GM21576 (cell line): ENCODE data around the gene EVC2.
"Not testable (repeated sequence)": the region's sequence is repeated elsewhere in the genome, so short reads cannot be mapped to it uniquely, and the experiment has no call there.

Source experiments
- ATAC-seq: cut with Tn5 transposase; IDR thresholded peaks from one replicate; pipeline ENCODE4 v1.9.1; 2021; ENCODE audit warnings: mild to moderate bottlenecking, moderate library complexity; ENCODE audit not compliant: unreplicated experiment

EVC2 gene

GRCh38 chr4:5746829-5747737 lies 38.7 kb upstream of the EVC2 start:
- ATAC-seq: no peak

- ATAC-seq: no peak
Measured at GRCh38 chr4:5746250-5746649, 37.9 kb upstream of the EVC2 start.

GRCh38 chr4:5742968-5743367 lies 34.6 kb upstream of the EVC2 start:
- no peak for ATAC-seq

GRCh38 chr4:5742388-5742787 lies 34.0 kb upstream of the EVC2 start:
- ATAC-seq: no peak

GRCh38 chr4:5738061-5738460 lies 29.7 kb upstream of the EVC2 start:
- ATAC-seq: no peak

GRCh38 chr4:5735463-5735862 lies 27.1 kb upstream of the EVC2 start:
- ATAC-seq: no peak

GRCh38 chr4:5734853-5735252 lies 26.5 kb upstream of the EVC2 start:
- no peak for ATAC-seq

GRCh38 chr4:5732158-5732557 lies 23.8 kb upstream of the EVC2 start:
- no peak for ATAC-seq

- no peak for ATAC-seq
Measured at GRCh38 chr4:5730993-5731990, 22.9 kb upstream of the EVC2 start.

- ATAC-seq: no peak
Measured at GRCh38 chr4:5730436-5730835, 22.1 kb upstream of the EVC2 start.

GRCh38 chr4:5728412-5728811 lies 20.1 kb upstream of the EVC2 start:
- not testable (repeated sequence) for ATAC-seq

- ATAC-seq: no peak
Measured at GRCh38 chr4:5724377-5724776, 16.0 kb upstream of the EVC2 start.

GRCh38 chr4:5722328-5722727 lies 14.0 kb upstream of the EVC2 start:
- no peak for ATAC-seq

- no peak for ATAC-seq
Measured at GRCh38 chr4:5721923-5722322, 13.6 kb upstream of the EVC2 start.

GRCh38 chr4:5720980-5721379 lies 12.6 kb upstream of the EVC2 start:
- ATAC-seq: no peak

- no peak for ATAC-seq
Measured at GRCh38 chr4:5720157-5720850, 11.9 kb upstream of the EVC2 start.

GRCh38 chr4:5719350-5720055 lies 11.1 kb upstream of the EVC2 start:
- no peak for ATAC-seq

- ATAC-seq: no peak
Measured at GRCh38 chr4:5718411-5718810, 10.1 kb upstream of the EVC2 start.

- ATAC-seq: no peak
Measured at GRCh38 chr4:5717449-5718158, 9.2 kb upstream of the EVC2 start.

- ATAC-seq: no peak
Measured at GRCh38 chr4:5716391-5716790, 8.0 kb upstream of the EVC2 start.
